ENCODE results near the gene PDZD2.

GRCh38 chr5:31771500-31771899 is 132.6 kb downstream of the PDZD2 start:
- TF ChIP-seq CTCF (conservative IDR thresholded peaks at IDR 0.05; ENCODE audit: low read depth, low read length) (no peak), EZH2 (IDR thresholded peaks at IDR 0.05; ENCODE audit: borderline replicate concordance, low read depth, low read length, poor library complexity, severe bottlenecking) (no peak)
